ENCODE measurements around the gene KCTD2. TPM values are rescaled to one million over a fixed set of nuclear protein-coding genes. Genes with fewer than 3 reads are reported as not detected.

Gene KCTD2
- total and polyA plus RNA-seq, 2 of the 13 experiments (the other 11 are each of a cell fraction or from before 2014, with no cell fraction given) = 28.3 to 32.6 TPM

DNA sequence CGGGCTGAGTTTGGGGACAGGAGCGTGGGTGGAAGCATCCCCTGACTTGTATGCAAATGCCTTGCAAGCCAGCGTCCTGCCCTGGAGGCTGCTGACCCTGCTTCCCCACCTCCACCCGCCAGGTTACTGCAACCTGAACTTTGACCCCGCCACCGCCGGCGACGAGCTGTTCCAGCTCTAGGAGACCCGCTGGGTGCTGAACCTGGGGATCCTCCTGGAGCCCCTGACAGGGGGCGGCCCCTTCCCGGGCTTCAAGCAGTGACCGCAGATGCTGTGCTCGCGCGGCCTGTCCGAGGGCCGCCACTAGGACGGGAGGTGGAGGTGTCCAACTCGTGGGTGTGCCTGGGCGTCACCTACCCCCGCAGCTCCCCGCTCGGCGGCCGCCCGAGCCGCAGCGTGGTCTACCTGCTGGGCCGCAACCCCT is 30.1 kb downstream of the KCTD2 start (continued):
- TF ChIP-seq ZBED4 (CRISPR knock-in tag; IDR thresholded peaks at IDR 0.05; ENCODE audit: borderline replicate concordance) = no peak
- no peak for TF ChIP-seq SP140L (CRISPR knock-in tag; IDR thresholded peaks at IDR 0.05; ENCODE audit: borderline replicate concordance)
- no peak; the same call in 1 of the 2 replicates for TF ChIP-seq KLF12 (CRISPR knock-in tag; IDR thresholded peaks at IDR 0.05; ENCODE audit: borderline replicate concordance)
- TF ChIP-seq, protein P1, sequence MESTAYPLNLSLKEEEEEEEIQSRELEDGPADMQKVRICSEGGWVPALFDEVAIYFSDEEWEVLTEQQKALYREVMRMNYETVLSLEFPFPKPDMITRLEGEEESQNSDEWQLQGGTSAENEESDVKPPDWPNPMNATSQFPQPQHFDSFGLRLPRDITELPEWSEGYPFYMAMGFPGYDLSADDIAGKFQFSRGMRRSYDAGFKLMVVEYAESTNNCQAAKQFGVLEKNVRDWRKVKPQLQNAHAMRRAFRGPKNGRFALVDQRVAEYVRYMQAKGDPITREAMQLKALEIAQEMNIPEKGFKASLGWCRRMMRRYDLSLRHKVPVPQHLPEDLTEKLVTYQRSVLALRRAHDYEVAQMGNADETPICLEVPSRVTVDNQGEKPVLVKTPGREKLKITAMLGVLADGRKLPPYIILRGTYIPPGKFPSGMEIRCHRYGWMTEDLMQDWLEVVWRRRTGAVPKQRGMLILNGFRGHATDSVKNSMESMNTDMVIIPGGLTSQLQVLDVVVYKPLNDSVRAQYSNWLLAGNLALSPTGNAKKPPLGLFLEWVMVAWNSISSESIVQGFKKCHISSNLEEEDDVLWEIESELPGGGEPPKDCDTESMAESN (CRISPR knock-in tag; conservative IDR thresholded peaks at IDR 0.05) = 0 out of 2 replicates have a peak, but pooled peaks have one; percentile 47
- no peak for TF ChIP-seq CENPBD1 (CRISPR knock-in tag; IDR thresholded peaks at IDR 0.05; ENCODE audit: borderline replicate concordance, low read depth)
- no peak for TF ChIP-seq ZNF136 (CRISPR knock-in tag; IDR thresholded peaks at IDR 0.05; ENCODE audit: low read depth)
- peak; percentile 81; the same call in 1 of the 2 replicates for TF ChIP-seq DPF2 (CRISPR knock-in tag; IDR thresholded peaks at IDR 0.05; ENCODE audit: borderline replicate concordance, low read depth)
- peak; percentile 69; the same call in 1 of the 2 replicates for TF ChIP-seq NCOR1 (IDR thresholded peaks at IDR 0.05; ENCODE audit: borderline replicate concordance, low read length)
- no peak for TF ChIP-seq ZFP82 (CRISPR knock-in tag; IDR thresholded peaks at IDR 0.05; ENCODE audit: borderline replicate concordance)
- TF ChIP-seq CEBPB (IDR thresholded peaks at IDR 0.05; ENCODE audit: borderline replicate concordance, low read depth, low read length) = peak; percentile 76
- TF ChIP-seq, protein P2, sequence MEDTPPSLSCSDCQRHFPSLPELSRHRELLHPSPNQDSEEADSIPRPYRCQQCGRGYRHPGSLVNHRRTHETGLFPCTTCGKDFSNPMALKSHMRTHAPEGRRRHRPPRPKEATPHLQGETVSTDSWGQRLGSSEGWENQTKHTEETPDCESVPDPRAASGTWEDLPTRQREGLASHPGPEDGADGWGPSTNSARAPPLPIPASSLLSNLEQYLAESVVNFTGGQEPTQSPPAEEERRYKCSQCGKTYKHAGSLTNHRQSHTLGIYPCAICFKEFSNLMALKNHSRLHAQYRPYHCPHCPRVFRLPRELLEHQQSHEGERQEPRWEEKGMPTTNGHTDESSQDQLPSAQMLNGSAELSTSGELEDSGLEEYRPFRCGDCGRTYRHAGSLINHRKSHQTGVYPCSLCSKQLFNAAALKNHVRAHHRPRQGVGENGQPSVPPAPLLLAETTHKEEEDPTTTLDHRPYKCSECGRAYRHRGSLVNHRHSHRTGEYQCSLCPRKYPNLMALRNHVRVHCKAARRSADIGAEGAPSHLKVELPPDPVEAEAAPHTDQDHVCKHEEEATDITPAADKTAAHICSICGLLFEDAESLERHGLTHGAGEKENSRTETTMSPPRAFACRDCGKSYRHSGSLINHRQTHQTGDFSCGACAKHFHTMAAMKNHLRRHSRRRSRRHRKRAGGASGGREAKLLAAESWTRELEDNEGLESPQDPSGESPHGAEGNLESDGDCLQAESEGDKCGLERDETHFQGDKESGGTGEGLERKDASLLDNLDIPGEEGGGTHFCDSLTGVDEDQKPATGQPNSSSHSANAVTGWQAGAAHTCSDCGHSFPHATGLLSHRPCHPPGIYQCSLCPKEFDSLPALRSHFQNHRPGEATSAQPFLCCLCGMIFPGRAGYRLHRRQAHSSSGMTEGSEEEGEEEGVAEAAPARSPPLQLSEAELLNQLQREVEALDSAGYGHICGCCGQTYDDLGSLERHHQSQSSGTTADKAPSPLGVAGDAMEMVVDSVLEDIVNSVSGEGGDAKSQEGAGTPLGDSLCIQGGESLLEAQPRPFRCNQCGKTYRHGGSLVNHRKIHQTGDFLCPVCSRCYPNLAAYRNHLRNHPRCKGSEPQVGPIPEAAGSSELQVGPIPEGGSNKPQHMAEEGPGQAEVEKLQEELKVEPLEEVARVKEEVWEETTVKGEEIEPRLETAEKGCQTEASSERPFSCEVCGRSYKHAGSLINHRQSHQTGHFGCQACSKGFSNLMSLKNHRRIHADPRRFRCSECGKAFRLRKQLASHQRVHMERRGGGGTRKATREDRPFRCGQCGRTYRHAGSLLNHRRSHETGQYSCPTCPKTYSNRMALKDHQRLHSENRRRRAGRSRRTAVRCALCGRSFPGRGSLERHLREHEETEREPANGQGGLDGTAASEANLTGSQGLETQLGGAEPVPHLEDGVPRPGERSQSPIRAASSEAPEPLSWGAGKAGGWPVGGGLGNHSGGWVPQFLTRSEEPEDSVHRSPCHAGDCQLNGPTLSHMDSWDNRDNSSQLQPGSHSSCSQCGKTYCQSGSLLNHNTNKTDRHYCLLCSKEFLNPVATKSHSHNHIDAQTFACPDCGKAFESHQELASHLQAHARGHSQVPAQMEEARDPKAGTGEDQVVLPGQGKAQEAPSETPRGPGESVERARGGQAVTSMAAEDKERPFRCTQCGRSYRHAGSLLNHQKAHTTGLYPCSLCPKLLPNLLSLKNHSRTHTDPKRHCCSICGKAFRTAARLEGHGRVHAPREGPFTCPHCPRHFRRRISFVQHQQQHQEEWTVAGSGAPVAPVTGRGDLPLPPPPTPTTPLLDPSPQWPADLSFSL (CRISPR knock-in tag; IDR thresholded peaks at IDR 0.05) = no peak
- no peak for TF ChIP-seq SCMH1 (CRISPR knock-in tag; IDR thresholded peaks at IDR 0.05; ENCODE audit: borderline replicate concordance)
- peak; percentile 39; the same call in 1 of the 2 replicates for TF ChIP-seq ZNF343 (CRISPR knock-in tag; IDR thresholded peaks at IDR 0.05)
- TF ChIP-seq SIX4 (CRISPR knock-in tag; IDR thresholded peaks at IDR 0.05) = peak; percentile 42; the same call in 1 of the 2 replicates
- TF ChIP-seq, protein P3, sequence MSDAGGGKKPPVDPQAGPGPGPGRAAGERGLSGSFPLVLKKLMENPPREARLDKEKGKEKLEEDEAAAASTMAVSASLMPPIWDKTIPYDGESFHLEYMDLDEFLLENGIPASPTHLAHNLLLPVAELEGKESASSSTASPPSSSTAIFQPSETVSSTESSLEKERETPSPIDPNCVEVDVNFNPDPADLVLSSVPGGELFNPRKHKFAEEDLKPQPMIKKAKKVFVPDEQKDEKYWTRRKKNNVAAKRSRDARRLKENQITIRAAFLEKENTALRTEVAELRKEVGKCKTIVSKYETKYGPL (CRISPR knock-in tag; IDR thresholded peaks at IDR 0.05) = no peak

Measured in HepG2 (cell line).